Raji (cell line): Measurements from ENCODE around the gene TMEM253.

Experiments
- POLR2A ChIP-seq: IDR thresholded peaks from 2 replicates; pipeline ENCODE4 v1.6.1; 2011; ENCODE audit warnings: low read depth, low read length, control low read depth; ENCODE audit not compliant: insufficient read depth

Gene TMEM253

GRCh38 chr14:21078287-21078686 is 22.6 kb upstream of the TMEM253 start:
- TF ChIP-seq POLR2A: no peak

- no peak for TF ChIP-seq POLR2A
Measured at GRCh38 chr14:21078726-21079125, 22.1 kb upstream of the TMEM253 start.

- TF ChIP-seq POLR2A: no peak
Measured at GRCh38 chr14:21081521-21082142, 19.2 kb upstream of the TMEM253 start.

- TF ChIP-seq POLR2A: no peak
Measured at GRCh38 chr14:21083565-21084325, 17.1 kb upstream of the TMEM253 start.

GRCh38 chr14:21084396-21084795 is 16.5 kb upstream of the TMEM253 start:
- TF ChIP-seq POLR2A: no peak

- no peak for TF ChIP-seq POLR2A
Measured at GRCh38 chr14:21084998-21085853, 15.6 kb upstream of the TMEM253 start.

- TF ChIP-seq POLR2A: no peak
Measured at GRCh38 chr14:21086908-21087293, 14.0 kb upstream of the TMEM253 start.

- TF ChIP-seq POLR2A: no peak
Measured at GRCh38 chr14:21087294-21088091, 13.4 kb upstream of the TMEM253 start.

GRCh38 chr14:21088687-21089086 is 12.2 kb upstream of the TMEM253 start:
- no peak for TF ChIP-seq POLR2A

GRCh38 chr14:21089271-21089670 is 11.6 kb upstream of the TMEM253 start:
- TF ChIP-seq POLR2A: no peak

- TF ChIP-seq POLR2A: no peak
Measured at GRCh38 chr14:21089877-21090193, 11.0 kb upstream of the TMEM253 start.

- no peak for TF ChIP-seq POLR2A
Measured at GRCh38 chr14:21090194-21090939, 10.5 kb upstream of the TMEM253 start.

- TF ChIP-seq POLR2A: no peak
Measured at GRCh38 chr14:21090940-21091663, 9.8 kb upstream of the TMEM253 start.

- TF ChIP-seq POLR2A: no peak
Measured at GRCh38 chr14:21091821-21092272, 9.0 kb upstream of the TMEM253 start.
